ENCODE results near the gene NOL3.
A peak's percentile ranks its signal among the peaks of the same experiment; 100 is the strongest.

Gene NOL3

DNA sequence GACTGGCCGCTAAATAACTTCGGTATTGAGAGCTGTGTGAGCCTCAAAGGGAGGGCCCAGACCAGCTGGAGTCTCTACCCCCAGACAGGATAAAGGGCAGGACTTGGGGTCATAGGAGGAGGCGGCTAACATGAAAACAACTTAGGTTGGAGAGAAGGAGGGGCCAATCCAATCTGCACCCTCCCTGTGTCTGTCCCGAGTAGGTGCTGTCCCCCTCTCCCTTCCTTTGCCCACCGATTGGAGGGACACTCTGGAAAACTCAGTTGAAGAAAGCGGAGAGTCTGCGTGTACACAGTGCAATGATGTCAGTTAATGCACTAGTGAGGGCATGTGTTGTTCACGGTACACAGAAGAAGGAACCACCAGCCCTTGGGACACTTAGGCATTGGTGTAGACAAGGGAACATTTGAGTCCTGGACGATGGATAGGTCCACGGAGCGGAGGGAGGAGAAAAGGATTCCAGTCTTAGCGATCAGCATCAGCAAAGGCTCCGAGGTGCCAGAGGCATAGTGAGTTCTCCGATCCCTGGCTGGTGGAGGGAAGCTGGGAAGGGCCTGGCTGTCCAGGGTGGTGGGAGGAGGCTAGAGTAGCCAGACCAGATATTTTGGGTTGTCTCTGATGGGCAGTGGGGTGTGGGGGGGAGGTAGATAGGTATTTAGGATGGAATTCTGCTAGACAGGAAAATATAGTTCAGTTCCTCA is 761 bp downstream of the NOL3 start:
- no peak for DNase-seq (ENCODE audit: low read depth)

DNA sequence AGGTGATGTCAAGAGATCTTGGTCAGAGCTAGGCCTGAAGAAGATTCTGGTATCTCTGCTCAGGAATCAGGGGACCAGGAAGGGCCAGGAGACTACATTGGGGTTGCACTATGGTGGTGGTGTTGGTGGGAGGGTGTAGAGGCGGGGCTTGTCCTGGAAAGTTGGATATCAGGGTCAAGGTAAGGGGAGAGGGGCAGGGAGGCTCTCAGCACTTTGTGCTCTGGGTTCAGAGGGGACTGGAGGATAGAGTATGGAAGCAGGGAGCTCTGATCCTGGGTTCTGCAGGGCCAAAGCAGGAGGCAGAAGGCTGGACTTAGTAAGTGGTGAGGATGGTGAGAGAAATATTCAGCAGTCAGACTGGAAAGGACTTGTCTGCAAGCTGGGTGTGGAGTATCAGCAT is 3.0 kb downstream of the NOL3 start:
- no peak for DNase-seq (ENCODE audit: low read depth)

DNA sequence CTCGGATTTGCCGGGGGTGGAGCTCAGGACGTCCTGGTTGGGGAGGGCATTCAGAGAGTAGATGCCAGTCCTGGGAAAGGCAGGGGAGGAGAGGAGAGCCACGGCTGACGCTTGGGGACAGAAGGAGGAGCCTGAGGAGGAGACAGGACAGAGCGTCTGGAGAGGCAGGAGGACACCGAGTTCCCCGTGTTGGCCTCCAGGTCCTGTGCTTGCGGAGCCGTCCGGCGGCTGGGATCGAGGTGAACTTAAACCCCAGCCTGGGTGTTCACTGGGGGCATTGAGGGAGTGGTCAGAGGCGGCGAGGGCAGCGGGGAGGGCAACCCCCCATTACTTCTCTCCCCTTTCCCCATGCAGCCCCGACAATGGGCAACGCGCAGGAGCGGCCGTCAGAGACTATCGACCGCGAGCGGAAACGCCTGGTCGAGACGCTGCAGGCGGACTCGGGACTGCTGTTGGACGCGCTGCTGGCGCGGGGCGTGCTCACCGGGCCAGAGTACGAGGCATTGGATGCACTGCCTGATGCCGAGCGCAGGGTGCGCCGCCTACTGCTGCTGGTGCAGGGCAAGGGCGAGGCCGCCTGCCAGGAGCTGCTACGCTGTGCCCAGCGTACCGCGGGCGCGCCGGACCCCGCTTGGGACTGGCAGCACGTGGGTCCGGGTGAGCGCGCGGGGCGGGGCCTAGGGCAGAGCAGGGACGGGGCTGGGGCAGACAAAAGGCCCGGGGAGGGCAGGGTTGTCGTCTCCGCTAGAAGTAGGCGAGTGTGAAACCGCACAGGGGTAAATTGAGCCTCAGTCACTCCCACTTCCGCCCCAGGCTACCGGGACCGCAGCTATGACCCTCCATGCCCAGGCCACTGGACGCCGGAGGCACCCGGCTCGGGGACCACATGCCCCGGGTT is 3.7 kb downstream of the NOL3 start:
- peak; percentile 39 for DNase-seq (ENCODE audit: low read depth)

DNA sequence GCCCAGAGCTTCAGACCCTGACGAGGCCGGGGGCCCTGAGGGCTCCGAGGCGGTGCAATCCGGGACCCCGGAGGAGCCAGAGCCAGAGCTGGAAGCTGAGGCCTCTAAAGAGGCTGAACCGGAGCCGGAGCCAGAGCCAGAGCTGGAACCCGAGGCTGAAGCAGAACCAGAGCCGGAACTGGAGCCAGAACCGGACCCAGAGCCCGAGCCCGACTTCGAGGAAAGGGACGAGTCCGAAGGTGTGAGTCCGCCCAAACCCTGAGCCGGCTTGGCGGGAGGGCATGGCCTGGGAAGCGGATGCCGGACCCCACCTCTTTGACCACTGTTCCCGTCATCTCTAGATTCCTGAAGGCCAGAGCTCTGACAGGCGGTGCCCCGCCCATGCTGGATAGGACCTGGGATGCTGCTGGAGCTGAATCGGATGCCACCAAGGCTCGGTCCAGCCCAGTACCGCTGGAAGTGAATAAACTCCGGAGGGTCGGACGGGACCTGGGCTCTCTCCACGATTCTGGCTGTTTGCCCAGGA is 4.4 kb downstream of the NOL3 start:
- no peak for DNase-seq (ENCODE audit: low read depth)

DNA sequence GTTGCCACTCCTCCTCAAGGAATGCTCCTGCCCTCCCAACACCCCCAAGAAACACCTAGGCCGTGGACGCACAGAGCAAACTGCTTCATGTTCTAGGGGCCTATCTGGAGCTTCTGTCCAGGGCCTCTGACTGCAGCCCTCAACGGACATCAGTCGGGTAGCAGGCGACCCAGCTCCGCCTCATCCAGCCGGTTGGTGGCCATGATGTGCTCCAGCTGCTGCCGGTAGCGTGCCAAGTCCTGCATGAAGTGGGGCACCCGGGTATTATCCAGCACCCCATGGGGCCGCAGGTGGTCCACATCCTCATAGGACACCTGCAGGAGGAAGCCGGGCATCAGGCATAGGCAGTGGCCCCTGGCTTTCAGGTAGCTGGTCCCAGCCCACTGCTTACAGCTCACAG is 6.3 kb downstream of the NOL3 start:
- DNase-seq (ENCODE audit: low read depth): no peak

DNA sequence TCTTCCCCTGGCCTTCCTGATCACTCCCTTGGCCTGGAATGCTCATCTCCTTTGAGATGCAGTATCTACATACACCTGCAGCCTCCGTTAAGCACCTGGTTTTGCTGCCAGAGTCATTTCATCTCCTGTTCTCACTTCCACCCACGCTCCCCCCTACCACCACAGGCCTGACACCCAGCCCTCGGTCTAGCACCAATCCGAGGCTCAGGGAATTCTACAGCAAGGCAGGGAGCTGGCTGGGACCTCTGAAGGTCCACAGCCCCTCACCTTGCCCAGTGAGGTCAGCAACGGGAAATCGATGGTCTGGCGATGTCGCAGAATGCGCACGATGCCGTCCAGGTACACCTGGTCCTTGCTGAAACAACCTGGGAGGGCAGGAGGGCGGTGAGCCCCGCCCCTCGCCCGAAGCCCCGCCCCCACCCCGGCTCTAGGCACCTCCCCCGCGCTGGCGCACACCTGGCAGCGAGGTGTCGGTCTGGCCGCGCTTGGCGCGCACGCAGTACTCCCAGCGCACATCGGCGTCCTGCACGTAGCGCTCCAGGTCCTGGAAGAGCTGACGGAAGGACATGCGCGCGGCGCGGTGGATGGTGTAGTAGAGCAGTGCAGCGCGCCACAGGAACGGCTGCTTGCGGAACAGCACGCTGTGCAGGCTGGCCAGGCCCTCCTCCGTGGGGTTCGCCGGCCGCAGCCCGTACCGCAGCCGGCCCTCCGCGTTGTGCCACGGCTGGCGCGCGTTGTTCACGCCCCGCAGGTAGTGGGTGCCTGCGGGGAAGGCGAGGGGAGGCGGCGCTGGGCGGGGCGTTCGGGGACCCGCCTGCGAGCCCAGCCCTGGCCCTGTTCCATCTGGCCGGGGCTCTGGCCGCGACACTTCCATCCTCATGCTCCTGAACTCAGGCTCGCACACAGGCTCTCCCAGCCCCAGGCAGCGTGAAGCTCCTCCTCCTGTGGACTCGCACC is 7.7 kb downstream of the NOL3 start:
- DNase-seq (ENCODE audit: low read depth): no peak

DNA sequence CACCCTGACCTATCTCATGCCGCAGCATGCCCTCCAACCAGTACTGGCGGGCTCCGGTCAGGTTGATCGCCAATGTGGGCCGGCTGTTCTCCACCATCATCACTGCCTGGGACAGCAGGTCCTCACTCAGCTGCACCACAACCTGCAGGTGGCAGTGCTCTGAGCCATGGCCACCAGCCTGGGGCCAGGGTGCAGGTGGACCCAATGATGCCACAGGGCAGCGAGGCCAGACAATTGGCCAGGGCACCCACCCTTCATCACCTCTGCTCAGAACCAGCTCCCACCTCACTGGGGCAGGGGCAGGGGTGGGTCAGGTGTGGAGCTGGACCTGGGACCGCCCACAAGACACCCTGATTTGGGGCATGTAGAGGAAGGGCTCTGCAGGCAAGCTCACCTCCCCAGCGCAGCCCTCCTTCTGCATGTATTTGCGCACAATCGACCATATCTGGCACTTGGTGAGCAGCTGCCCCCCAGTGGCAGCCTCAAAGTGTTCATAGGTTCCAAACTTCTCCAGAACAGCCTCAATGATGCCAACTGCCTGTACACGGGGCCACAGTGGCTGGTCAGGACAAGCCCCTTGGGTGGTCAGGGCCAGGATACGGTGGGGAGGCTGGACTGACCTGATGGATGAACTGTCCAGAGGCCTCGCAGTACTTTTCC is 9.2 kb downstream of the NOL3 start:
- DNase-seq (ENCODE audit: low read depth): no peak

DNA sequence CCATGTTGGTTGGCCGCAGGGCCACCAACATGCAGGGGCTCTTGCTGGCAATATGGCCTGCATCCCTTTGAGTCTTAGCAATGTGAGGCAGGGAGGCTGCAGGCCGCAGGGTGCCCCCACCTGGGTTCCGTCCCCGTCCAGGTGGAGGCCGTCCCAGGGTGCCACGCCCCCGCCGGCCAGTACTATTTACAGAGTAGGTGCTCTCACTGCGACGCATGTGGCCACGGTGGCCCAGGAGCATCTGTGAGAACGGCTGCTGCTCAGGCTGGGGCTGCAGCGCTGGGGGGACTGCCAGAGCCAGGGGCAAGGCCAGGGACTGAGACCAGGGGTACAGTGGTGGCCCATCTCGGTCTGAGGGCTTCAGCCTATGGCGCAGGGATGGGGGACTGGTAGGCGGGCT is 9.8 kb downstream of the NOL3 start:
- no peak for DNase-seq (ENCODE audit: low read depth)

DNA sequence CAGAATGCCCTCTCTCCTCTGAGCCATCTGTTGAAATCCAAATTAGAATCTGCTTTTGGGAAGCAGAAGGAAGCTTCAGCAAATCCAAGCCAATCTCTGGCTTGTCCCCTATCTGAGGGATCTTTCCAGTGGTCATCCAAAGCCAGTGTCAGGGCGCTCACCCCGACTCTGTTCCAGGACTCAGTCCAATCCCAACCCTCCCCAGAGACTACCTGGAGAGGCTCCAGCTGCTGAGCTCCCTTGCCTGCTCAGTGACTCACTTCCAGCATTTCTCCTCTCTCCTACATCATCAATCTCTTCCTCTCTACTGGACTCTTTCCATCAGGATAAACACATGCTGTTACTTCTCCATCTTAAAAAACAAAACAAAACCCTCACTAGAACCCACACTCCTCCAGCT is 11.0 kb downstream of the NOL3 start:
- DNase-seq (ENCODE audit: low read depth): no peak

DNA sequence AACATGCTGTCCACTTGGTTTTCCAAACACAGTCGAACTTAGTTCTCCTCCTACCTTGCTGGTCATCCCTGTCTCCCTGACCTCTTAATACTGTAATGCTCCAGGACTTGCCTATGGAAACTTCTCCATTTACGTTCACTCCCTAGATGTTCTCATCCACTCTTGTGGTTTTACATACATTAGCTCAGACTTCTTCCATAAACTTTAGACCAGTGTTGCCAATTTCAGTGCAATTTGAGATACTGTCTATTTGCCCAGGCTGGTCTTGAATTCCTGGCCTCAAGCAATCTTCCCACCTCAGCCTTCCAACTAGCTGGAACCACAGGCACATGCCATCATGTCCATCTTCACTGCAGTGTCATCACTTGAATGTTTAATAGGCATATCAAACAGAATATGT is 11.9 kb downstream of the NOL3 start:
- DNase-seq (ENCODE audit: low read depth): no peak

DNA sequence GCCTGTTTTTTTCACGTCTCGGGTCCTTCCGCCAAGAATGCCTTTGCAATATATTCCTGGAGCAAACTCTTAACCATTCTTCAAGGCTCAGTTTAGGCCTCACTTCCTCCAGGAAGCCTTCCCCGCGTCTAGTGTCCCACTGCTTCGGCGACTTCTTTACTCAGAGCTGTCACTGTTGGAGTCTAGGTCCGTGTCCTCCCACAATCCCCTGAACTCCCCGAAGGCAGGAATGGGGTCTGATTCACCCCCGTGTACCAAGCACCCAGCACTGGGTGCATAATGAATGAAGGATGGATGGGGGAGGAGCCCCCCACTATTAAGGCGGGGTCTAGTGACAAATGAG is 12.9 kb downstream of the NOL3 start:
- DNase-seq (ENCODE audit: low read depth): no peak

DNA sequence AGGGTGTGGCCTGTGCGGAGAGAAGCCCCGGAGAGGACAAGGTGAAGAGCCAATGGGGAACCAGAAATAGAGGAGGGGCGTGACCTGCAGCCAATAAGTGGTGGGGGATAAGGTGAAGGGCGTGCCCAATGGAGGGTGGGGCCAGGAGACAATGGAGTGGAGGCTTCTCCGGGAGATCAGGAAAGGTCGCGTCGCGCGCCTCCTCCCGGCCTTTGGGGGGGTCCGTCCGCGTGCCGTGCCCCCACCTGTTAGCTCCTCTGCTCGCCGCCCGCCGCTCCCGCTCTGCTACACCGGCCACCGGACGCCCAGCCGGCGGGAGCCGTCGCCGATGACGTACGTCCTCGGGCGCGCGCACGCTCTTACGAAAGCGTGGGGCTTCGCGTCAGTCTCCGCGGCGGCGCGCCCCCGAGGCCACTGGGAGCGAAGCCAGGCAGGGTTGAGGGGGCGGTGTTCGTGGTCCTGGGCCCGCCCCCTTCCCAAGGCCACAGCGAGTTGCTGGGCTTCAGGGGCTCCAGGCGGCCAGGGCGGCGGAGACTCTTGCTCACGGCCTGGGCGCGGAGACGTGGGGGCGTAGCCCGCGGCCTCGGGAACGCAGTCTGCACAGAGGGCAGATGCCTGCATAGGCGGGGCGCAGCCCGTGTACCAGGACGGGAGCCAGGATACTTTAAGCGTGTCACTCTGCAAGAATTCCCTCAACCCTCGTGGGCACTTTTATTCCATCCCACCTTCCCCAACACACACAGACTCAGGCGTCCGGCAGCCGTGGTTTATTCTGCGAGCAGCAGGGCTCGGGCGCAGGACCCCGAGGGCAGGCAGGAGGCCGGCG is 13.5 kb downstream of the NOL3 start, which contains the start of gene MATCAP1:
Gene MATCAP1 (minus strand): TSS at position 337 of the 826 bp plus-strand sequence. CDS start 3,353 bp downstream, outside the sequence.
- DNase-seq (ENCODE audit: low read depth): peak; percentile 86

DNA sequence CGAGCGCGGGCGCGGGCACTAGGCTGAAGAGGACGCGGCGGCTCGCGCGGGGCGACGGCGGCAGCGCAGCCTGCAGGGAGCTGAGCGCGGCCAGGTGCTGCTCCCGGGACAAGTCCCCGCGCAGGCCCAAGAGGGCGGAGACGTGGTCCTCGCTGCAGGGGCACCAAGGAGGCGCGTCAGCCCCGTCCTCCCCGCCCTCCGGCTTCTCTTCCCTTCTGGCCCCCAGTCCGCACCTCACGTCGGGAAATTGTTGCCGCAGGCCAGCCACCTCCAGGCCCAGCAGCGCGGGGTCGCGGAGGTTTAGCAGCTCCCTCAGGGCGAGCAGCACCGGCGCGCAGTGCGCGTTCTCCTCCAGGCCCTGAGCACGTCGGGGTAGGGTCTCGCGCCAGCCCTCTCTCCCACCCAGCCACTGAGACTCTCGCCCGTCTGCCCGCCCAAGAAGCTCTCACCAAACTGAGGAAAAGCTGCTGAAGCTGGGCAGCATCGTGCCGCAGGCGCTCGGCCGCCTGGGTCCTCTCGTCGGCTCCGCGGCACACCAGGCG is 14.2 kb downstream of the NOL3 start:
- DNase-seq (ENCODE audit: low read depth): no peak

DNA sequence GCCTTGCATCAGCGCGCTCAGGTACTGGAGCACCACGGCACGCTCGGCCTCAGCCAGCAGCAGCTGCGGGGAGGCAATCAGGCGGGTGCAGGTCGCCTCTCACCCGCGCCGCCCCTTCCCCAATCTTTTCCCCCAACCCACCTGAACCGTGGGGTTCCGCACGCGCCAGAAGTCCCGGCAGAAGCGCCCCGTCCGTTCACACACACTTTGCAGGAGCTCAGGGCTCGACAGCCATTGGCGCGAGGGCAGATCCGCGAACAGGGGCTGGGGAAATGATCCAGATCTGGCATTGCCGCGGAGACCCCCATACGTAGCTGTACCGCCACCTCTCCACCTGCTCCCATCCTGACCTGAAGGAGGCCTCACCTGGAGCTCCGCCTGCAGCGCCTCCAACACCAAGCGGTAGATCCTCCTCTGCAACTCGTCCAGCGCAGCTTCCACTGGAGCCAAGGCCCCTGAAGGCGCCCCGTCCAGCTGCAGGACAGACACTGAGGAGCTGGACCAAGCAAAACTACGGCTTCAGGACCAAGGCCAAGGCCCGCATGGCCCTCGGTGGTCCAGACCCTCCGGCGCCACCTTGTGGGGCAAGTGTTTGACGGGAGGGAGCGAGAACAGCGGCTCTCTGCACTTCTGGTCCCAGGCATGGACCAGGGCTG is 14.8 kb downstream of the NOL3 start:
- peak; percentile 81 for DNase-seq (ENCODE audit: low read depth)

DNA sequence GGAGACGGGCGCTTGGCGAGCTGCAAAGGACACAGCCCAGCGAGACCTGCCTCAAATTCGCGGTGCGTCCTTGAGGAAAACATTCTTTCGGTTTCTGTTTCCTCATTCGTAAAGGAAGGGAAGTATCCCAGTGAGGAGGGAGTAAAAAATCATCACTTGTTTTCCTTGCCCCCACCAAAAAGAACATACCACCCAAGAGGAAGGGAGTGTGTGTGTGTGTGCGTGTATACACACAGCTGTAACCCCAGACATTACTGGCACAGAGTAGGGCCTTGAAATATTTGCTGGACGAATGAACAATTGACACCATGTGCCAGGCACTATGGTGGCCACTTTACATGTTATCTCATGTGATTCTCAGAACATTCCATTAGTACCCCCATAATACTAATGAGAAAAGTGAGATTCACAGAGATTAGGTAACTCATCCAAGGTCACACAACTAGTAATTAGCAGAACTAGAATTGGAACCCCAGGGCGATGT is 15.4 kb downstream of the NOL3 start:
- no peak for DNase-seq (ENCODE audit: low read depth)

DNA sequence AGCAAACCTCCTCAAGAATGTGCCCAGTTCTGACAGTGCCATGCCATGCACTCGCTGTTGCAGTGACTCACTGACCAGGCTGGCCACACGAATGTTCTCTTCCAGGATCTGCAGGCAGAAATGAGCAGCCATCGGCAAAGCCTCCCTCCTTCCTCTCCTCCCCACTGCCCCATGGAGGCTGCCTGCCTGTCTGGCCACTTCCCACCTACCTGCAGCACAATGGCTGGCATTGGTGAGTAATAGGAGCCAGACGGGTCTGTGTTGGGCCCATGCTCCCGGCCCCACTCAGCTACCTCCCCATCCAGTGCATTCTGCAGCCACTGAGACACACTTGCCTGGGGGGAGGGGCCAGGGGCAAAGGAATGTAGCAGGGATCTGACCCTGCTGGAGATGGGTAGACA is 16.2 kb downstream of the NOL3 start:
- DNase-seq (ENCODE audit: low read depth): no peak

DNA sequence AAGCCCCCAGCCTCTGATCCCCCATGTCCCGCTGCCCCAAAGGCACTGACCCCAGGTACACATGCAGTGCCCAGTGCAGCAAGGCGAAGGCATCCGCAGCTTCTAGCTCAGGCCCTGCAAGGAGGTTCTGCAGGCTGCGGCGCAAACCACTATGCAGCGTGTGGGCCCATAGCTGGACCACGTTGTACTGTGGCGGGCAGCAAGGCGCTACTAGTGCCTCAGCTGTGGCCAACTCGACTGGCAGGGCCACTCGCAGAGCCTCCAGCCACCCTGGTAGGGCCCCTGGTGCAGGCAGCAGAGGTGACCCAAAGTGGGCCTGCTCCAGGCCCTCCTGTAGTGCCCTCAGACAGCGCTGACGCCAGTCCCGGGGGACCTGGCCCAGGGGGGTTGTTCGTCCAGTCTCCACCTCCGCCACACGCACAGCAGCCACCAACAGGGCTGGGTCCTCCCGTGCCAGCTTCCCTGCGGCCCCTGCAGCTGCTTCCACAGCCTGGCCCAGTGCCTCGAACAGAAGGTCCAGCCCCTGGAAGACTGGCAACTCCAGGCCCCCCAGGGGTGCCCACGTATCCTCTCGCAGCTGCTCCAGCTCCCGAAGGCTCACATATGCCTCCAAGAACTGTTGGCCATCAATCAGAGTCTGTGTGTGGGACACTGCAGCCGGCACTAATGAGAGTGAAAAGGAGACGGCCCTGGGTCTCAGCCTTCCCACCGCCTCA is 17.0 kb downstream of the NOL3 start:
- no peak for DNase-seq (ENCODE audit: low read depth)

DNA sequence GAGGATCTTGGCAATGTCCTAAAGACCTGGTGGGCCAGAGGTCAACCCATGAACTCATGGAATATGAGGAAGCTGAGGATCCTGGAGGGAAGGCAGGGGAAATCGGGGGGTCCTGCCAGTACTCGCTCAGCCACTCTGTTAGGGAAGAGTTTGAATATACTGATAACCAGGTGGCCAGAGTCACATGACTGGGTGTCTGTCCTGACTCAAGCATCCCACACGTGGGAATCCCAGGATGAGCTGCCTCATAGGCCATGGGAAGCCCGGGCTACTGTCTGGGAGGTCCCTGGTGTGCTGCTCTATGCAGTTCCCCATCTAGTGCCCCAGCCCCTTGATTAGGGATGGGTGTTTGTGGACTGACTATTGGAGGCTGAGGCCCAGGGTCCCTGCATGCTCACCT is 18.0 kb downstream of the NOL3 start:
- DNase-seq (ENCODE audit: low read depth): no peak

DNA sequence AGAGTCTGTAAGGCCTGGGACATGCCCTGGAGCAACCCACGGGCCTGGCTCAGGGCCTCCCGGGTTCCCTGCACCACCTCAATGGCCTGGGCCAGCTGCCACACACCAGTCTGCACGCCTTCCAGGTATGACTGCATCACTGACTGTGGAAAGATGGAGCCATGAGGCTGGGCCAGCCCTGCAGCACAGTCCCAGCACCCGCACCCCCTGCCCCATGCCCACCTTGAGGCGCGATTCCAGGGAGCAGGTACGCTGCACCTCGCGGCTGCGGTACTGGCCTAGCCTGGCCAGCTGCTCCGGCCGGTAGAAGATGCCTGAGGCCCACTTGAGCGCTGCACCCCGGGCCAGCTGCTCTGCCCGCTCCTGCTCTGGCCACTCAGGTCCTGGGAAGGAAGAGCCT is 18.5 kb downstream of the NOL3 start:
- DNase-seq (ENCODE audit: low read depth): no peak
